GM18511 (cell line): ENCODE measurements around the gene NT5E.
"Not testable (repeated sequence)": the region's sequence is repeated elsewhere in the genome, so short reads cannot be mapped to it uniquely, and the experiment has no call there.

ENCODE experiments used
- ATAC-seq: cut with Tn5 transposase; IDR thresholded peaks from one replicate; pipeline ENCODE4 v1.9.1; 2021; ENCODE audit warnings: mild to moderate bottlenecking, moderate library complexity; ENCODE audit not compliant: unreplicated experiment

Gene NT5E

GRCh38 chr6:85484948-85485347 lies 35.1 kb downstream of the NT5E start:
- no peak for ATAC-seq

- ATAC-seq: no peak
These were observed 40.8 kb downstream of the NT5E start for GRCh38 chr6:85490516-85491248.

- ATAC-seq: no peak
These were observed 43.5 kb downstream of the NT5E start for GRCh38 chr6:85493389-85493788.

- ATAC-seq: no peak
These were observed 45.0 kb downstream of the NT5E start for GRCh38 chr6:85494547-85495536.

- ATAC-seq: no peak
These were observed 46.2 kb downstream of the NT5E start for GRCh38 chr6:85496009-85496579.

GRCh38 chr6:85496856-85497255 lies 47.0 kb downstream of the NT5E start:
- no peak for ATAC-seq

GRCh38 chr6:85498596-85499258 lies 48.8 kb downstream of the NT5E start:
- no peak for ATAC-seq

- ATAC-seq: no peak
These were observed 56.7 kb downstream of the NT5E start for GRCh38 chr6:85506441-85507093.

- no peak for ATAC-seq
These were observed 66.3 kb downstream of the NT5E start for GRCh38 chr6:85516168-85516567.

- not testable (repeated sequence) for ATAC-seq
These were observed 74.4 kb downstream of the NT5E start for GRCh38 chr6:85524281-85524680.

GRCh38 chr6:85537055-85537494 lies 87.2 kb downstream of the NT5E start:
- no peak for ATAC-seq

- ATAC-seq: no peak
These were observed 94.9 kb downstream of the NT5E start for GRCh38 chr6:85544776-85545175.
